SK-N-MC (cell line): Measurements from ENCODE around the gene CDK11B.
"Not testable (repeated sequence)": the region's sequence is repeated elsewhere in the genome, so short reads cannot be mapped to it uniquely, and the experiment has no call there.

Source experiments
- EZH2 ChIP-seq: fragments of 200-600 bp; sonication (generic); IDR thresholded peaks from one replicate; pipeline ENCODE4 v1.6.1; 2017; ENCODE audit warnings: antibody characterized with exemption
- FOXP2 ChIP-seq: optimal IDR thresholded peaks from 2 replicates; pipeline ENCODE3; 2011; ENCODE audit warnings: mild to moderate bottlenecking, moderate library complexity; ENCODE audit not compliant: insufficient read depth; ENCODE audit errors: extremely low read length, control extremely low read depth
- POLR2AphosphoS5 ChIP-seq: IDR thresholded peaks from 2 replicates; pipeline ENCODE4 v1.6.1; 2012; ENCODE audit warnings: mild to moderate bottlenecking, low read depth, low read length, borderline replicate concordance

- not testable (repeated sequence) for TF ChIP-seq POLR2AphosphoS5, EZH2, FOXP2
Measured at GRCh38 chr1:1705623-1706022, 46.8 kb upstream of the CDK11B start.
